ENCODE measurements around the gene FHL2. TPM values are rescaled to one million over a fixed set of nuclear protein-coding genes. Genes with fewer than 3 reads are reported as not detected.
"Not testable (repeated sequence)": the region's sequence is repeated elsewhere in the genome, so short reads cannot be mapped to it uniquely, and the experiment has no call there.

FHL2 gene
- total RNA-seq, 1 experiment from 2014 or later: 56.4 TPM

DNA sequence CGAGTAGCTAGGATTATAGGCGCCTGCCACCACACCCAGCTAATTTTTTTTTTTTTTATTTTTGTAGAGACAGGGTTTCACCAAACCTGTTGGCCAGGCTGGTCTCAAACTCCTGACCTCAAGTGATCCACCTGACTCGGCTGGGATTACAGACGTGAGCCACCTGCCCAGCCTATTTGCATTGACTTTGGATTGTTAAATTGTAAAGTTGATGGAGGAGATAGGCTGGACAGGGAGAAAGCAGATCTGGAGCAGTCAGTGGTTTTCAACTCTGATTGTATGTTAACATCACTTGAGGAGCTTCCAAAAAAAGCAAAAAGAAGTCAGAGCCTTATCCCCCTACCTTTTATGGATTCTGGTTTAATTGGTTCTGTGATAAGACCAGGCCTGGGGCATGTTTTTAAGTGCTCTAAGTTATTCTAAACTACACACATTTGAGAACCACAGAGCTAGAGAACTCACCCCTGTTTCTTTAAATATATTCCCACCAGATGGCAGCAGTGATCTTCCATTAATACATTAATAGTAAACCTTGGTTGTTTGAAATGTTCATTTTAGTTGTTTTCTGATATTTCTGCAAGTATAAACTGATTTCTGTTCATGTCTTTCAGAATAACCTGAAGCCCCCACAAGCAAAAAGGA lies 54.0 kb downstream of the FHL2 start:
- peak; percentile 76 for DNase-seq (ENCODE audit: low spot score)

DNA sequence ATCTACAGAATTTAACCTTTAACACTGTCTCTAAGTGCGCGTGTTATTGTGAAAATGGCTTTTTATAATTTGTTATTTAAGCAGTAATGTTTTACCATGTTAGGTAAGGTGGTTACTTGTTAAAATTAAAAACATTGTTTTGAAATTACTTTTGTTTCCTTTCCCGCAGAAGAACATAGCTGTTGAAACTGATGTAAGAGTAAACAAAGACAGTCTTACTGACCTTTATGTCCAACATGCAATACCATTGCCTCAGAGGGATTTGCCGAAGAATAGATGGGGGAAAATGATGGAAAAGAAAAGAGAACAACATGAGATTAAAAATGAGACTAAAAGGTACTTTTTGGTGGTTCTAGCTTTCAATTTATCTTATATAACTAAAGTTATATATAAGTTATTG lies 59.4 kb downstream of the FHL2 start:
- no peak for DNase-seq (ENCODE audit: low spot score)

DNA sequence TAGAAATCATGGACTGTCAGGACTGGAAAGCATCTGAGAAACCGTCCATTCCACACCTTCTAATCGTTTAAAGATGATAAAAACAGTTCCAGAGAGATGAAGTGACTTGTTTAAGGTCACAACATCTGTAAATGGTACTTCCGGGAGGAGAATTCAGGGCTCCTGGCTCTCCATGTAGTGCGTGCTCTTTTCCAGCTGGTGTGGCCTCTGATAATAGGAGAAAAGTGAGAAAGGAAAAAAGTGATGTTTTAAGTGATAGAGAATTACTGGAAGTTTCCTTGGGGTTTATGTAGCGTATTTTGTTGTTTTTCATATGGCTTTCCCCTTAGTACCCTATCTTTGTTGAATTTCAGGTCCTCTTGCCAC lies 60.8 kb downstream of the FHL2 start:
- DNase-seq (ENCODE audit: low spot score): no peak

DNA sequence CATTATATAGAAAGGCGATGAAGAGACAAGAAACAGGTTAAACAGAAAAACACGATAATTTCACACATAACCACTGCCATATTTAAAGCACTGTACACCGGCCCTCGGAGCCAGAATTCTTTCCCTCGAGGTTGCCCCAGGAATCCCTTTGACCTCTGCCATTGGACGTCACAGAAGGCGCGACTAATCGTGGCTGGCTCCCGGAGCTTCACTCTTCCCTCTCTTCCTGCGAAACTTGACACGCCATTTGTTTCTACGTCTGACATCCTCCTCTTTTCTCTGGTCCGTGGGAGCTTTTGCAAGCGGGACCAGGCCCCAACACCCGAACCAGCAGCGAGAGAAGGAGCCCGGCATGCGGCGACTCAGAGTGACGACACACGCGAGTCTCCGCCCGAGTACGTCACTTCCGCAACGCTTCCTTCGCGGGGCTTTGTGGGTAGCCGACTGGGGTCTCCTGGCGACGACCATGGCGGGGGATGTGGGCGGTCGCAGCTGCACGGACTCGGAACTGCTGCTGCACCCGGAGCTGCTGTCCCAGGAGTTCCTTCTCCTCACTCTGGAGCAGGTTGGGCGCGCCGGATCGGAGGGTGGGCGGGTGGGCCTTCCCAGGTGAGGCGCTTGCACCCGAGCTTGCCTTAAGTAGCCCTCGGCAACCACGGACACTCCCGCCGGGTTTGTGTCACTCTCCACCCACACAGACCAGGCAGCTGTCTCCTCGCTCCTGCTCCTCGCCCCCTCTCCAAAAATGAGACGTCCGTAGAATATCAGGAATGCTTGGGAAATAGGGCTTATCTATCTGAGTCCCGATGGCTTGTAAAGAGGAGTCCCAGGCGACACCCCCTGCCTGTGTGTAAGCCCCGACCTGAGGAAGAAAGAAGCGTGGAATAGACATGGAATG lies 61.5 kb downstream of the FHL2 start, which contains the start of gene C2orf49:
Gene C2orf49, plus strand, starts transcription at position 419 of the 898 bp plus-strand sequence. Its CDS starts 48 bp downstream, at position 467.
- DNase-seq (ENCODE audit: low spot score): peak; percentile 89

DNA sequence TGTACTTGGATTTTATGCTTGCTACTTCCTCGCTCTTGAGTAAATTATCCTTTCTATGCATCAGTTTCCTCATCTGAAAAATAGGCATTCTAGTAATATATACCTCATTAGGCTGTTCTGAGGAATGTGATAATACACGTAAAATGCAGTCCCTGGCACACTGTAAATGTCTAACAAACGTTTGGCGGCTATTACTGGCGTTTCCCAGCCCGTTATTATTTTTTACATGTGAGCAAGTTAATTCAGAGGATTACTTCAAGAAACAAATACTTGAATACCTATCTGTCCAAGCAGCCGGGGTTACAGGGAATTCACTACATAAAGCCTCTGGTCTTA lies 62.1 kb downstream of the FHL2 start:
- no peak for DNase-seq (ENCODE audit: low spot score)

DNA sequence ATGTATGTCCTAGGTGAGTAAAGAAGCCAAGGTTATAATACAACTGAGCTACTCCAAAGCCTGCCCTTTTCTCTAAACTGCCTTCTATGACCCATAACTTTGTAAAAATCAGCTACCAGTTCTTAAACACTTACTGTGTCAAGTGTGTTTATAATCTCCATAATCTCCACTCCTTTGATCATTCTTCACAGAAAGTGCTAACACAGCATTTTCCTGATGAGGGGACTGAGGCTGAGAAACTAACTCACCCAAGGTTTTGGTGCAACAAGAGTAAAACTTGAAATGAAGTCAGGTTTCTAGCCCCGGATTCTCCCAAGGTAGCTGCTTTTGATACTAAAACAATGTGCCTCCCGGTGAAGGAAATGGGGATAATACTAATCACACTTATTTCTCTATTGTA lies 63.4 kb downstream of the FHL2 start:
- DNase-seq (ENCODE audit: low spot score): no peak

DNA sequence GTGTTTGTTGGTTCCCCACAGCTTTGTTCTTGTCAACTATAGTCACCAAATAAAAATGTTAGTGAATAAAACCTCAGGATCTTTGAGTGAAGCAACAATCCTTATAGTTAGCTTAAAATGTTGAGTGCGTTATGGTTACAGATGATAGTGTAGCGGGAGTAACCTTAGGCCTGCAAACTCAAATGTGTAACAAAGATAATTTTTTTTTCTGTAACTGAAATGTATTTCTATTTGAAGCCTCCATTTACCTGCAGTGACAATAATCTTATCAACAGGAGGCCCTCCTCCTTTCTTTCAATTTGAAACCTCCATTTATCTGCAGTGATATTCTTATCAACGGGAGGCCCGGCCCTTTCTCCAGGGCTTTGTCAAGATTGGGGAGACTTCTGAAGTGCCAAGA lies 64.6 kb downstream of the FHL2 start:
- no peak for DNase-seq (ENCODE audit: low spot score)

DNA sequence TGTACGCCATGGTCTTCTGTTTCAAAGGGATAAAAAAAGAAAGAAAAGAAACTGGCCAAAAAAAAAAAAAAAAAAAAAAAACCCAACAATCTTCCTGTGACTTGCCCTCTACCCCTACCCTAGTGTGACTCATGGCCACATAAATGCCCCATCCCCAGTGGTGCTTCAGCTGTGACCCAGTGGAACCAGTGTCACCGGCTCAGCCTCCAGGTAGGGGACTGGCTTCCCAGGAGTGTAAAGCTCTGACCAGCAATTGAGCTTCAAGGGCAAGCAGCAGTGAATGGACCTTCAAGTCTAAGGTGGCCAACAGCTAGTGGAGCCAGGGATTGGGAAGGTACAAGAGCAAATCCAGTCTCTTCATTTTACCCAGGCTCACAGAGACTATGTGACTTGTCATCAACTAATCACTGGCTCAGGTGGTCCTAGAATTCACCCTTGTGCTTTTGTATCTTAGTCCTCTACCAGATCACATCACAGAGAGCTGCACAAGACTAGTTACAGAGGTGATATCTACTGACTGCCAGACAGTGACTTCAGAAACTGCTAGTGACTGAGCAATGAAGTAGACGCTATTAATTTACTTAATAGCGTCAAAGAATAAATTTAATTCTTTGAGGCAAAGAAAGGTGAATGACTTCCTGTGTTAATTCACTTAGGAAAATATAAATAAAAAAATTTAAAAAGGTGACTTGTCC lies 68.0 kb downstream of the FHL2 start:
- DNase-seq (ENCODE audit: low spot score): peak; percentile 42

DNA sequence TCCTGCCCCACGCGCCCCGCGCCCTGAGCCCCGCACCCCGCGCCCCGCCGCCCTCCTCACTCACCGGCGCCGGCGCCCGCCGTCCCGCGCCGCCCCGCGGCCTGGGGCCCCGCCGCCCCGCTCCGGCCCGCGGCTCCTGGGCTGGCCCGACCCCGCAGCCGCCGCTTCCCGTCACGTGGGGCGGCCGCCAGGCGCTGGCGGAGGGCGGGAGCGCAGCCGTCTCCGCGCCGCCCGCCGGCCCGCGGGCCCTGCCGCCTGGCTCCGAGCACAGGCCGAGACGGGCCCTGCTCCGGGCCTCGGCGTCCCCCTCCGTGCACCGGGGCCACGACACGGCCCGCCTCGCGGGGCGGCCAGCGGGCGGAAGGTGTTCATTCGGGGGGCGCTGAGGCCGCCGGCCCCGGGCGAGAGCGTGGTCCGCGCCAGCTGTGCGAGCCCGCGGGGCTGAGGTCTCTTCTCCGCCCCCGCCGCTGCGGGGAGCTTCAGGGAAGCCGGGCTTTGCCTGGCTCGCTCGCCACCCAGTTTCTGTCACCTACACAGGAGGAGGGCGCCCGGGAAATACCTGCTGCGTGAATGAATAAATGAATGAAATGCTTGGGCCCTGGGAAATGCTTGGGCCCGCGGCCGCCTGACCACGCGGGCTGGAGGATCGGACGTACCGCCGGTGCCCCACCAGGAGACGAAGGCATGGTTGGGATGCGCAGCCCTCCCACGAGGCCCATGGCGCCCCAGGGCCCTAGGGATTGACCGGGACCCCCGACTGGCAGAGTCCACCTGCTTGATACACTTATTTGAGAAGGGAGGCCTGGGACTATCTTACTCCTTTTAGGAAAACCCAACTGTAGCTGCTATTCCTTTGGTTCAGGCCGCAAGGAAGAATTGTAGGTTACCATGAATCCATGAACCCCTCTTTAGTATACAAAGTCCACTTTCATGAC lies 69.0 kb downstream of the FHL2 start, which contains the start of gene TGFBRAP1:
Gene TGFBRAP1, minus strand, starts transcription at position 175 of the 935 bp plus-strand sequence. CDS start 21,434 bp downstream, outside the sequence.
- peak; percentile 53 for DNase-seq (ENCODE audit: low spot score)

DNA sequence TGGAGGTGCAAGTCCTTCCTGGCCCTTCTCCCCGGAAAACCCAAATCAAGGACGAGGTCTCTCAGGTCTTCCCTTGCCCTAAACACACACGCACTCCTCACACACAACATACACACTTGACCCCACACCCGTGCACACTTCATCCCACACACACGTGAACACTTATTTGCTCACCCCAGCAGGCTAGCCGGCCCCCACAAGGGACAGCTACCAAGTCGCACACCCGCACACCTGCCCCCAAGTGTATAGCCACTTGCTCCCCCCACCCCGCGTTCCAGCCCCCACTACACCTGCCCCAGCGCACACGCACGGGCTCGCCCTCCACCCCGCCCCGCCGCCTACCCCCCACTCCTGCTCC lies 69.7 kb downstream of the FHL2 start:
- DNase-seq (ENCODE audit: low spot score): no peak

DNA sequence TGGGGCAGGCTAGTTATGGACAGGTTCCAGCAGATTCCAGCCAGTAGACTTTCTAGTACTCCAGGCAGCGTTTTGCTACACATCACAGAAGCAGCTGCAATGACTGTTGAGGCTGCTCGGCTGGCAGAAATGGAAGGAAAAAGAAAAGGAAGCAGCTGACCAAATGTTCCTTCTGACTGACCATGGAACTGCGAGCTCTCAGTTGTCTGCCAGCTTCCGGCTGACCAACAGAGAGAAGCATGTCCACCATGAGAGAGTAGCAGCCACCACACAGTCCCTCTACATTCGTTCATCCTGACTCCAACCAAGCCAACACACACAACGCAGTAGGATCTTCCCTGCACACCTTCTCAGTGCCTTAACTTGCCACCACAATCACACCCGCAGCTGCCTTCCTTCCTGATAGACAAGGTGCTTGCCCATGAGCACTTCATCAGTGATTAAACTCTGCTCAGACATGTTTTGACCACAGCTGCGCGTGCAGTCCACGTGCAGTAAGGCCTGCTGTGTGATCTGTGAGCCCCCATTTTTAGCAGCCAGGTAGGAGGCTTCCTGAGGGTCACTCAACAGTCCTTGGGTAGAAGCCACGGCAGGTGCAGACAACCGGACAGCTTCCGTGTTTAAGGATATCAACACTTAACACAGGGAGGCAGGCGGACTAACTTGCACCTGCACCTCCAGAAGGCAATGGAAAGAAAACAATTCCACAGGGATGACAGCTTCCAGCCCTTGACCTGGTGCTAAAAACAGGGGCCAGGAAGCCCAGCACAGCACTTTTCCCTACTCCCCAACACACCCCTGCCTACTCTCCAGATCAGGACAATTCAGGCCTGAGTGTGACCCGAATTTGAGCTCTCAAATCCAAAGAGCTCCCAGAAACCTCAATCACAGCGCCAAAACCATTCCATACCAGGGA lies 70.3 kb downstream of the FHL2 start:
- DNase-seq (ENCODE audit: low spot score): peak; percentile 59

DNA sequence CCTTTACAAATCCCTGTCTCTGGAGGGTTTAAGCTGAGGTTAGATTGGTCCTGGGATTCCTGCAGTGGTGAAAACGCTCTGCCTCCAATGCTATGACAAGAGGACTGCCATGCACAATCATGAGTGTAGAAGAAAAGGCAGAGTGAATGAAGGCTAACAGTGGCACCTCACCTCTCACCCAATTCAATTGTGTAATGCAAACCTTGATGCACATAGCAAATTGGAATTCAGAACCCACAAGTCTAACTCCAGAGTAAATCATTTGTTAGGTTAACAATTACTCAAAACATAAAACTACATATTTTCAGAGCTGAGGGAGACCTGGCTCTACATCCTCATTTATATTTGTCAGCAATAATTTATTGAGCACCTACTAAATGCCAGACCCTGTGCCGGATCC lies 71.2 kb downstream of the FHL2 start:
- no peak for DNase-seq (ENCODE audit: low spot score)

DNA sequence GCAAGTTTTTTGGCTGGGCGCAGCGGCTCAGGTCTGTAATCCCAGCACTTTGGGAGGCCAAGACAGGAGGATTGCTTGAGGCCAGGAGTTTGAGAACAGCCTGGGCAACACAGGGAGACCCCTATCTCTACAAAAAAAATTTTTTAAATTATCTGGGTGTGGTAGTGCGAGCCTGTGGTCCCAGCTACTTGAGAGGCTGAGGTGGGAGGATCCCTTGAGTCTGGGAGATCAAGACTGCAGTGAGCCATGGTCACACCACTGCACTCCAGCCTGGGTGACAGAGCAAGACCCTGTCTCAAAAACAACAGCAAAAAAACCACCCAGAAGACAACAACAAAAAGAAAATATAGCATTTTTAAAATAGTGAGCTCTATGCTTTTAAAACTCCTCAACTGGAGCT lies 71.6 kb downstream of the FHL2 start:
- DNase-seq (ENCODE audit: low spot score): not testable (repeated sequence)

DNA sequence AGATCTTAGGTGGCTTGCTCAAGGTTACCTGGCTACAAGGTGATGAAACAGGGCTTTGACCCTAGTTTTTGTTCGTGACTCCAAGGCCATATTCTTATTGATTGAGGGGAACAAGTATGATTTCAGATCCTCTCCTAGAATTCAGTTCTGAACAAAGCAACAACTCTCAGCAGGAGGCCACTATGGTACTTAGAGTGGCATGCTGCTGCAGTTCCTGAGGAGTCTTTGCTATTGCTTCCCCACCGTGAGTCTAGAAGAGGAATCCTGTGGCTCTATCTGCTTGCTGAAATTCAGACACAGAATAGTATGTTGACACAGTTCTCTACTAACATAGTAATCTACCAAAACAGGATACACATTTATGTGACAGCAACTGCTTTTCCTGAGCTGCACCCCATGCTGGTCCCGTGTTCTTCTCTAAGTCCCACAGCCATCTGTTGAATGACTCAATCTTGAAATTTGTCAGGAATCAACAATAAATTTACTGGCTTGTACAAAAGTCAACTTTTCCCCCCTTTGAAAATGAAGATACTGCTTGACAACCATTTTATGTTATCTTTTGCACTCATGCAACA lies 73.4 kb downstream of the FHL2 start:
- no peak for DNase-seq (ENCODE audit: low spot score)

DNA sequence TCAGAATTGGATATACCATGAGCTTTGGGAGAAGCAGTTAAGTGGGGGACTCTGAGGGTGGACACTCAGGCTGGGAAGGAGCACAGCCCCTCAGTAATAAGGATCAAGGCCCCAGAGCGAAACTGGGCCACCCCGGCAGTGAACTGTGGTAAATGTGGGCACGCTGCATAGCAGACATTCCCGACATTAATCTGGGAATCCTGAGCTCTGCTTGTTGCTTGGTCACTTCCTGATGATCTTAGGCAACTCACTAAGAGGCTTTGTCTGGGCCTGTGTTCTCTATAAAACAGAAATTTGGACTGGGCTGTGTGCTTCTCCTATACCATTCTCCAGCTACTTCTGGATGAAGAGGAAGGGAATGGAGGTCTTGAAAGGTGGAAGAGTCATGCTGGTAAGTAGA lies 74.1 kb downstream of the FHL2 start:
- DNase-seq (ENCODE audit: low spot score): no peak

DNA sequence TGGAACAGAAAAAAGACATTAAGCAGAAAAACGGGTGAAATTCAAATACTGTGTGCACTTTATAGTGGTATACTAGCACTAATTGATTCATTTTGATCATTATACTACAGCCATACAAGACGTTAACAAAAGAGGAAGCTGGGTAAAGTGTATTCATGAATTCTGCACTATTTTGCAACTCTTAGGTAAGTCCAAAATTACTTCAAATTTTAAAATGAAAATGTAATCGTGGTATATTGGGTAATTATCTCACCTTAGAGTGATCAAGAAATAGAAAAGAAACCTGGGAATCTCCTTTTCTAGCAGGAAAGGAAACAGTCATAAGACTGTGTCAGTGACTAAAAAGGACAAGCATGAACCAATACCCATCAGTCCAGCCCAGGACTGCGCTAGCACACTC lies 74.8 kb downstream of the FHL2 start:
- DNase-seq (ENCODE audit: low spot score): no peak

DNA sequence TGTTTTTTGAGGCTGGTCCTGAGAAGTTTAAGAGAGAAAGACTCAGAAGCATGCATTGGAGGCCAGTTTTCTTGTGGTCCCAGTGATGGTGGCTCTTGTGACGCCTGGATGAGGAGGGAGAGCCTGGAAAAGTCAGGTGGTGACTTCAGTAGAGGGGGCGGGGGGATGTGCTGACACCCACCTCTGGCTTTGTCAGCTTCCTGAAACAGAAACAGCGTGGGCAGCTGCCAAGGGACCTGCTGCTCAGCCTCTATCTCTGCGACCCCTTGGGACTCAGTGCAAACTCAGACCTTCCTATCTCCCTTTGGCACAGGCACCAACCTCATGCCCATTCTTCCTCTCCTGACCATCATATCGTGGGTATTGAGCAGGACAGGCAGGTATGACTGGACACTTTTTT lies 75.7 kb downstream of the FHL2 start:
- no peak for DNase-seq (ENCODE audit: low spot score)

DNA sequence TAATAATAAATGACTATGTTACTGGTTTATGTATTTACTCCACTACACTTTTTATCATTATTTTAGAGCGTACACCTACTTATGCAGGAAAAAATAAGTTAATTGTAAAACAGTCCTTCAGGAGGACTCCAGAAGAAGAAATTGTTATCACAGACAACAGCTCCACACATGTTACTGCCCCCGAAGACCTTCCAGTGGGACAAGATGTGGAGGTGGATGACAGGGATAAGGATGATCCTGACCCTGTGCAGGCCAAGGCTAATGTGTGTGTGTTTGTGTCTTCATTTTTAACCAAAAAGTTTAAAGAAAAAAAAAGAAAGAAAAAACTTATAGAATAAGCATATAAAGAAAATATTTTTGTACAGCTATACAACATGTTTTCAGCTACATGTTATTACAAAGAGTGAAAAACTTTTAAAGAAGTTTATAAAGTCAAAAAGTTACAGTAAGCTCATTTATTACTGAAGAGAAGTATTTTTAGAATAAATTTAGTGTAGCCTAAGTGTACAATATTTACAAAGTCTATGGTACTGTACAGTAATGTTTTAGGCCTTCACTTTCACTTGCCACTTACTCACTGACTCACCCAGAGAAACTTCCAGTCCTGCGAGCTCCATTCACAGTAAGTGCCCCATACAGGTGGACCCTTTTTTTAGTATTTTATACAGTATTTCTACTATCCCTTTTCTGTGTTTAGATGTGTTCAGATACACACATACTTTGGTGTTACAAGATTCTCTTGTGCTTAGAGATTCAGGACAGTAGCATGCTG lies 76.8 kb downstream of the FHL2 start:
- no peak for DNase-seq (ENCODE audit: low spot score)

DNA sequence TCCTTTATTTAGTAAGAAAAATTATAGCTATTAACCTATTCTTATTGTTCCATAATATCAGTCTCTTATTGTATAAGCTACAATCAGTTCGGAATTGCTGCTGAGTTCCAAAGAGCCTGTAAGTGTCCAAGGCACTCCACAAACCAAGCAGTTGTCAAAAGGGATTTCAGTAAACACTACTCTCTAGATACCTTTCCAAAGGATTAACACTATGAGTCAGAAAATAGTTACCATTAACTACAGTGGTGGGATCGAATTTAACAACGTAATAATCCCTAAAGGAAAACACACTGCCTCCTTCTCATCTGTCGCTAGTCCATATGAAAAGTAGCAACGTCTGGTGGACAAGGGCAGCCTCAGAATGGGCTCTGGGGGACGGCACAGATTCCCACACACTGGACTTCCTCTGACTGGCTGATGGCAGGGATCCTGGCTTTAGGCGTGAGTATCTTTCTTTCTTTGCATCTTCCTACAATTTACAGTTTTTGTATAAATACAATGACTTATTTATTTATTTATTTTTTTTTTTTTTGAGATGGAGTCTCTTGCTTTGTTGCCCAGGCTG lies 78.1 kb downstream of the FHL2 start:
- peak; percentile 11 for DNase-seq (ENCODE audit: low spot score)
